GM12878 (cell line): Measurements from ENCODE around the gene ENG. TPM values are rescaled to one million over a fixed set of nuclear protein-coding genes. Genes with fewer than 3 reads are reported as not detected.

Experiments used
- ATAC-seq: fragments of 200-7000 bp; cut with Tn5 transposase; 3 replicates; pipeline ENCODE4 v1.9.1; 2020; ENCODE audit warnings: mild to moderate bottlenecking, moderate library complexity
- BruUV-seq: library from RNA; stranded (reverse); fragments of 400-500 nt; replicated peaks from 2 replicates; lab custom pipeline; 2021; lab: Mats Ljungman, UMichigan
- CTCF ChIA-PET: fragments of 300-600 bp; sonication (Branson Sonifier 250); formaldehyde crosslinking; extraction: SDS; loops from one replicate; lab custom pipeline; 2021; ENCODE audit warnings: inconsistent platforms; lab: Yijun Ruan, JAX
- POLR2A ChIA-PET: fragments of 350-600 bp; formaldehyde crosslinking; extraction: SDS; loops from one replicate; lab custom pipeline; 2021; ENCODE audit warnings: inconsistent platforms; lab: Charles Lee
- RAD21 ChIA-PET: fragments of 300-600 bp; sonication (Branson Sonifier 250); formaldehyde crosslinking; loops from one replicate; lab custom pipeline; 2023; ENCODE audit warnings: antibody characterized with exemption; ENCODE audit not compliant: unreplicated experiment; lab: Charles Lee
- SMC1A ChIA-PET: fragments of 300-600 bp; sonication (Branson Sonifier 250); formaldehyde crosslinking; loops from one replicate; lab custom pipeline; 2023; ENCODE audit not compliant: unreplicated experiment, uncharacterized antibody; lab: Charles Lee
- DNase-seq: peaks from one replicate; pipeline ENCODE4 v3.0.0-alpha.2; 2011; ENCODE audit warnings: low read depth, low spot score
- FAIRE-seq: peaks from 3 replicates; lab custom pipeline; 2011; peaks lifted over from hg19 to GRCh38; lab: Jason Lieb, UNC
- H2AFZ ChIP-seq: 2 replicates; pipeline ENCODE4 v1.6.0; 2011; ENCODE audit warnings: low read depth, low read length, control low read depth; ENCODE audit not compliant: control insufficient read depth
- H3K27ac ChIP-seq: 2 replicates; pipeline ENCODE4 v1.5.1; 2011; ENCODE audit warnings: control low read depth; ENCODE audit not compliant: control insufficient read depth, insufficient read depth
- H3K27me3 ChIP-seq, 2 experiments: replicated peaks in 1 of 2; 2 replicates each; pipeline versions ENCODE4 v1.6.0 to v1.6.1; 2011; ENCODE audit warnings: low read length in 1 of 2; ENCODE audit not compliant: control insufficient read depth in 2 of 2, insufficient read depth in 2 of 2
- H3K36me3 ChIP-seq, 2 experiments: 2 replicates each; pipeline ENCODE4 v1.5.1; 2011; ENCODE audit warnings: low read length in 1 of 2; ENCODE audit not compliant: control insufficient read depth in 2 of 2, insufficient read depth in 2 of 2
- H3K4me1 ChIP-seq: 2 replicates; pipeline ENCODE4 v1.6.1; 2011; ENCODE audit warnings: mild to moderate bottlenecking, low read length, moderate library complexity, mixed read lengths; ENCODE audit not compliant: control insufficient read depth, insufficient read depth
- H3K4me2 ChIP-seq: 2 replicates; pipeline ENCODE4 v1.6.0; 2011; ENCODE audit warnings: control low read depth; ENCODE audit not compliant: control insufficient read depth, insufficient read depth
- H3K4me3 ChIP-seq: fragments of 200-600 bp; sonication (generic); 2 replicates; pipeline ENCODE4 v1.5.1; 2016
- H3K79me2 ChIP-seq: 2 replicates; pipeline ENCODE4 v1.6.0; 2011; ENCODE audit warnings: low read length; ENCODE audit not compliant: control insufficient read depth, insufficient read depth
- H3K9ac ChIP-seq: 2 replicates; pipeline ENCODE4 v1.8.0; 2011; ENCODE audit warnings: low read length, control low read depth, mixed read lengths; ENCODE audit not compliant: control insufficient read depth, insufficient read depth
- H3K9me3 ChIP-seq: replicated peaks from 3 replicates; pipeline ENCODE4 v1.5.1; 2011; ENCODE audit warnings: mild to moderate bottlenecking, low read length; ENCODE audit not compliant: control insufficient read depth, insufficient read depth
- H4K20me1 ChIP-seq: 2 replicates; pipeline ENCODE4 v1.6.0; 2011; ENCODE audit not compliant: control insufficient read depth, insufficient read depth
- ATF7 ChIP-seq: fragments of 450-650 bp; IDR thresholded peaks from 2 replicates; pipeline ENCODE4 v1.6.1; 2016; ENCODE audit warnings: low read depth, mild to moderate bottlenecking
- CUX1 ChIP-seq: IDR thresholded peaks from 2 replicates; pipeline ENCODE4 v1.6.1; 2012; ENCODE audit warnings: improper control_type of control experiment, low read depth, low read length; ENCODE audit not compliant: insufficient replicate concordance
- FOXK2 ChIP-seq: fragments of 450-650 bp; IDR thresholded peaks from 2 replicates; pipeline ENCODE4 v1.6.1; 2017; ENCODE audit warnings: mild to moderate bottlenecking, moderate library complexity
- GABPA ChIP-seq: IDR thresholded peaks from 2 replicates; pipeline ENCODE4 v1.6.1; 2014; ENCODE audit warnings: antibody characterized with exemption, low read depth, mild to moderate bottlenecking, inconsistent platforms
- IRF3 ChIP-seq: fragments of 450-650 bp; IDR thresholded peaks from 2 replicates; pipeline ENCODE4 v1.6.1; 2014; ENCODE audit warnings: mild to moderate bottlenecking
- PRDM15 ChIP-seq: fragments of 450-650 bp; formaldehyde crosslinking; IDR thresholded peaks from 2 replicates; pipeline ENCODE4 v1.4.0; 2020; ENCODE audit warnings: mild to moderate bottlenecking, moderate library complexity
- SIX5 ChIP-seq: IDR thresholded peaks from 2 replicates; pipeline ENCODE4 v1.6.1; 2011; ENCODE audit warnings: mild to moderate bottlenecking, low read depth, low read length, moderate library complexity; ENCODE audit not compliant: severe bottlenecking
- SMC3 ChIP-seq: IDR thresholded peaks from 2 replicates; pipeline ENCODE4 v1.6.1; 2011; ENCODE audit warnings: low read length, improper control_type of control experiment, borderline replicate concordance
- SREBF2 ChIP-seq: IDR thresholded peaks from 2 replicates; pipeline ENCODE4 v1.6.1; 2012; ENCODE audit warnings: mild to moderate bottlenecking, low read length
- WGBS: methylation state at CpG from one replicate; pipeline ENCODE4 v1.1.6; 2016; ENCODE audit warnings: low lambda C conversion rate; ENCODE audit not compliant: insufficient replicate concordance, insufficient coverage; ENCODE audit errors: missing lambda C conversion rate; 5-methylcytosine and 5-hydroxymethylcytosine counted together
- in situ Hi-C: fragments of 300-500 bp; cut with MboI; formaldehyde crosslinking; loops from 9 replicates; pipeline ENCODE4 v1.14.3; 2018; ENCODE audit warnings: mixed read lengths
- intact Hi-C: fragments of 100-400 bp; cut with micrococcal nuclease; formaldehyde crosslinking; loops from one replicate; pipeline ENCODE4 v1.14.2; 2022; ENCODE audit not compliant: unreplicated experiment
- polyA plus RNA-seq, 11 experiments: library from polyadenylated mRNA; depleted of rRNA in 4 of 11; unstranded in 6 of 11; stranded (reverse) in 5 of 11; fragments of >200 nt; fragmentation: Nextera tagmentation in 4 of 11; fragmentation: Illumina TruSeq in 1 of 11; extraction: Ambion mirVana in 4 of 11; extraction: Trizol in 1 of 11; gene quantifications; 1 replicate in 1 of 11; 2 replicates in 10 of 11; pipeline versions ENCODE4 v1.2.1 to v1.2.3, GENCODE V29; 2011 to 2016; ENCODE audit warnings: inconsistent platforms in 2 of 11, missing spikeins in 2 of 11, low read depth in 1 of 11
- total RNA-seq, 4 experiments: library from RNA; depleted of rRNA in 3 of 4; stranded (reverse); fragments of >200 nt in 3 of 4; fragmentation: Illumina TruSeq in 1 of 4; extraction: Trizol in 1 of 4; gene quantifications; 2 replicates each; pipeline versions ENCODE4 v1.2.1 to v1.2.3, GENCODE V29; 2013 to 2021

The ENG gene
- total and polyA plus RNA-seq, 10 of the 15 experiments (the other 5 are each of a cell fraction or from before 2014, with no cell fraction given) = 0.14 to 10.1 (median 2.0) TPM

- 54% methylated on average over 20 of the region's 20 CpGs for WGBS
- DNase-seq (no peak), ATAC-seq (no peak), FAIRE-seq (no peak)
- no peak overlapping the region for H3K4me3 ChIP-seq
- H3K9ac ChIP-seq = no peak overlapping the region
- in situ Hi-C loops (no loop called here), intact Hi-C loops (no loop called here)
- no peaks in the 10 kb centered on the region for H3K4me1 ChIP-seq
- RAD21 ChIA-PET = interaction anchor here (1.2 to 1.4 kb wide), 3 partner anchors 45 to 49 kb away, joined by 4 read pairs; partner anchors contain the start of gene ST6GALNAC4
- no TSS peak for BruUV-seq
- POLR2A ChIA-PET = interaction anchor here (0.5 kb wide), 1 partner anchor 1047 kb away, joined by 4 read pairs; no protein-coding TSS in a partner anchor
- H3K27ac ChIP-seq = no peak overlapping the region
- no peaks in the 10 kb centered on the region for H3K9me3 ChIP-seq
- no peak overlapping the region for H2AFZ ChIP-seq
- H3K4me2 ChIP-seq = no peak overlapping the region
- no peaks in the 10 kb centered on the region for H3K79me2 ChIP-seq
- H4K20me1 ChIP-seq = no peaks in the 10 kb centered on the region
- CTCF ChIA-PET = interaction anchor here (1.1 to 6.2 kb wide), 3 partner anchors 34 to 138 kb away, joined by 3 to 91 read pairs (median 4); partner anchors contain the start of genes ST6GALNAC4 and TOR2A
- H3K27me3 ChIP-seq = no peaks in the 10 kb centered on the region; a peak in 1 of 4 replicates
- H3K36me3 ChIP-seq = no peaks in the 10 kb centered on the region
- SMC1A ChIA-PET = no interaction called here
- TF ChIP-seq SIX5 (no peak), CUX1 (no peak), GABPA (no peak), SREBF2 (no peak), IRF3 (no peak), FOXK2 (no peak), ATF7 (no peak), PRDM15 (CRISPR knock-in tag) (no peak), SMC3 (no peak)
Observed at GRCh38 chr9:127872369-127873222, 18.1 kb upstream of the ENG start.
